Spleen (tissue), 7 donors: ENCODE results near the gene ASCL5.

Experiments used
- CTCF ChIP-seq, 11 experiments: fragments of 200-600 bp in 7 of 11; fragments of 450-650 bp in 4 of 11; sonication (generic) in 4 of 11; IDR thresholded peaks in 8 of 11; conservative IDR thresholded peaks in 3 of 11; 1 replicate in 7 of 11; 2 replicates in 4 of 11; pipeline versions ENCODE4 v1.4.0 to v1.8.0; 2016 to 2021; ENCODE audit warnings: antibody characterized with exemption in 11 of 11, inconsistent platforms in 4 of 11, mild to moderate bottlenecking in 1 of 11
- POLR2A ChIP-seq, 3 donors: fragments of 450-650 bp; IDR thresholded peaks; one replicate each; pipeline ENCODE4 v1.5.1; 2017; ENCODE audit warnings: antibody characterized with exemption in 3 of 3, mild to moderate bottlenecking in 1 of 3
- POLR2AphosphoS5 ChIP-seq, 3 donors: sonication (generic); formaldehyde crosslinking; IDR thresholded peaks; one replicate each; pipeline ENCODE4 v1.5.1; 2017; ENCODE audit warnings: antibody characterized with exemption in 3 of 3
- donor health status: DM: no; HTN: no; CAD: no; lungs with moderate emphysema.
- donor health status: DM: no; HTN: no; CAD: no.
- donor health status: DM: no; HTN: no; CAD: no.

DNA sequence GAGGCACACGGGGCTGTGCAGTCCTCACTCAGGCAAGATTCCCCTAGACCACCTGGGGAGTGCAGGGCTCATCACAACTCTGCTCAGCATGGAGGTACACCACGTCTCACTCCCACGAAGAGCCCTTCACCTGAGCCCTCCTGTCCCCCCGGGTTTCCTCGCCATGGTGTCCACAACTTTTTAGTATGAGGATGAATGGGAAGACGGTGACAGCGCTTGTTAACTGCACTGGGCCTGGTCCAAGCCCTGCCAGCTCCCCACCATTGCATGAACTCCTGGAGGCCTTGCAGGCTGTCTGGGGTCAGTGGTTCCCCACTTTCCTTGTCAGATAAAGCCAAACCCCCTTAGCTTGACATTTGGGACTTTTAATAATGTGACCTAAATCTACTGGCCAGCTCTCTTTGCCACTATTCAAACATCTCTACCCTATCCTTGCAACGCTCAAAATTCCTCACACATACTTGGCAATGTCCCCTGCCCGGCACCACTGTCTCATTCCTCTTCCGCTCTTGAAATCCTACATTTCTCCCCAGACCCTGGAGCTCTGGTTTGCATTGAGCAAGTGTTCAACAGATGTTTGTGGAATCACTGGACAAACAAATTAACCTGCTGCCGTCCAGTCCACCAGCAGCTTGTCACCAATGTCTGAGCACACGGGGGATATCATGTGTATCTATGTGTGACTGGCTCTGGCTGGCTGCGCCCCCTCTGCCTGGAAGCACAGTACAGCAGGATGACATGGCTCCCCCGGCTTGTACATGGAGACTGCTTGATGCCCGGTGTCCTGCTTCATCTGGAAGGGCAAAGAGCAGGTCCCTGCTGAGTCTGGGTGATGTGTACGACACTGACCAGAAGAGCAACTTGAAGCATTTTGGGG lies 16.1 kb upstream of the ASCL5 start:
- no peak for TF ChIP-seq CTCF (IDR thresholded peaks at IDR 0.05 in 8 of 11, conservative IDR thresholded peaks at IDR 0.05 in 3 of 11)
- TF ChIP-seq POLR2AphosphoS5 (IDR thresholded peaks at IDR 0.05): no peak
- TF ChIP-seq POLR2A (IDR thresholded peaks at IDR 0.05): no peak
